Hepatocyte (in vitro differentiated cells): Measurements from ENCODE around the gene TRIM17. TPM values are rescaled to one million over a fixed set of nuclear protein-coding genes. Genes with fewer than 3 reads are reported as not detected.

ENCODE experiments used
- DNase-seq: peaks from one replicate; pipeline ENCODE4 v3.0.0-alpha.2; 2016; ENCODE audit warnings: low spot score
- H2AFZ ChIP-seq: fragments of 200-600 bp; sonication (generic); 2 replicates; pipeline ENCODE4 v1.6.0; 2016; ENCODE audit warnings: antibody characterized with exemption, mild to moderate bottlenecking
- H3K27ac ChIP-seq: fragments of 200-600 bp; sonication (generic); 2 replicates; pipeline ENCODE4 v1.5.1; 2016; ENCODE audit warnings: mild to moderate bottlenecking
- H3K27me3 ChIP-seq: fragments of 200-600 bp; sonication (generic); 2 replicates; pipeline ENCODE4 v1.6.1; 2016
- H3K36me3 ChIP-seq: fragments of 200-600 bp; sonication (generic); replicated peaks from 2 replicates; pipeline ENCODE4 v1.5.1; 2016; ENCODE audit warnings: low read depth; ENCODE audit not compliant: insufficient read depth
- H3K4me1 ChIP-seq: fragments of 200-600 bp; sonication (generic); 2 replicates; pipeline ENCODE4 v1.5.1; 2016; ENCODE audit warnings: mild to moderate bottlenecking, moderate library complexity; ENCODE audit not compliant: insufficient read depth
- H3K4me2 ChIP-seq: fragments of 200-600 bp; sonication (generic); 2 replicates; pipeline ENCODE4 v1.6.0; 2016
- H3K4me3 ChIP-seq: fragments of 200-600 bp; sonication (generic); 2 replicates; pipeline ENCODE4 v1.5.1; 2016; ENCODE audit warnings: mild to moderate bottlenecking
- H3K79me2 ChIP-seq: fragments of 200-600 bp; sonication (generic); 2 replicates; pipeline ENCODE4 v1.6.0; 2017; ENCODE audit warnings: mild to moderate bottlenecking
- H3K9me2 ChIP-seq: fragments of 200-600 bp; sonication (generic); replicated peaks from 2 replicates; pipeline ENCODE4 v1.6.0; 2017; ENCODE audit warnings: mild to moderate bottlenecking; ENCODE audit not compliant: insufficient read depth
- H3K9me3 ChIP-seq: fragments of 200-600 bp; sonication (generic); 2 replicates; pipeline ENCODE4 v1.5.1; 2016; ENCODE audit warnings: low read depth, mild to moderate bottlenecking
- H4K20me1 ChIP-seq: fragments of 200-600 bp; sonication (generic); 2 replicates; pipeline ENCODE4 v1.6.0; 2016; ENCODE audit warnings: mild to moderate bottlenecking; ENCODE audit not compliant: insufficient read depth, poor library complexity, severe bottlenecking
- EZH2 ChIP-seq: fragments of 200-600 bp; sonication (generic); IDR thresholded peaks from 2 replicates; pipeline ENCODE4 v1.6.1; 2016; ENCODE audit warnings: antibody characterized with exemption, mild to moderate bottlenecking, borderline replicate concordance
- EZH2phosphoT487 ChIP-seq: fragments of 200-600 bp; sonication (generic); IDR thresholded peaks from one replicate; pipeline ENCODE4 v1.6.1; 2018; ENCODE audit warnings: antibody characterized with exemption, mild to moderate bottlenecking, low read depth, moderate library complexity; ENCODE audit not compliant: unreplicated experiment, severe bottlenecking
- WGBS: methylation state at CpG from one replicate; pipeline ENCODE4 v1.1.6; 2016; ENCODE audit warnings: low lambda C conversion rate; ENCODE audit errors: missing lambda C conversion rate; 5-methylcytosine and 5-hydroxymethylcytosine counted together
- polyA plus RNA-seq: library from polyadenylated mRNA; unstranded; fragments of >200 nt; fragmentation: Nextera tagmentation; extraction: Ambion mirVana; gene quantifications from 2 replicates; pipeline ENCODE4 v1.2.1, GENCODE V29; 2016
- total RNA-seq: library from RNA; depleted of rRNA; stranded (reverse); fragments of >200 nt; gene quantifications from 2 replicates; pipeline ENCODE4 v1.2.3, GENCODE V29; 2014
- TF ChIP-seq, protein P1 (sequence below): fragments of 200-600 bp; sonication (generic); IDR thresholded peaks from 2 replicates; pipeline ENCODE4 v1.5.1; 2016; ENCODE audit warnings: antibody characterized with exemption, mild to moderate bottlenecking; ENCODE audit not compliant: poor library complexity

Gene TRIM17
- total and polyA plus RNA-seq, 2 experiments from 2014 or later, result 2.4 to 7.3 TPM

DNA sequence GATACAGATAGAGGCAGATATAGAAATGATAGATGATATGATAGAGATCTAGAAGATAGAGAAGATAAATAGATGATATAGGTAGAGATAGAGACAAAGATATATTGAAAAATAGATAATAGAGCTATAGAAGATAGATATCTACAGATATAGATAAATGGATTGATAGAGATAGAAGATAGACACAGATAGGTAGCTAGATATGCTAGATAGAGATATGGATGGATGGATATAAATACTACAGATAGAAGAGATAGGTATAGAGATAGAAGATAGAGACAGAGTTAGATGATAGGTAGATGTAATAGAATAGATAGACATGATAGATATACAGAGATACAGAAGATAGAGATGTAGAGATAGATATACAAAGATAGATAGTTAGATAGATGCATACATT, 31.4 kb downstream of the TRIM17 start:
- Histone ChIP-seq H3K36me3 (no peaks in the 10 kb centered on the region), H3K9me2 (no peaks in the 10 kb centered on the region), H3K4me3 (no peak overlapping the region), H3K4me1 (no peaks in the 10 kb centered on the region), H3K27me3 (no peaks in the 10 kb centered on the region), H3K9me3 (no peaks in the 10 kb centered on the region), H3K4me2 (no peak overlapping the region), H3K27ac (no peak overlapping the region), H3K79me2 (no peaks in the 10 kb centered on the region), H4K20me1 (no peaks in the 10 kb centered on the region), H2AFZ (no peak overlapping the region)
- DNase-seq, result no peak
- TF ChIP-seq EZH2phosphoT487 (no peak), EZH2 (no peak)
- TF ChIP-seq, protein P1, sequence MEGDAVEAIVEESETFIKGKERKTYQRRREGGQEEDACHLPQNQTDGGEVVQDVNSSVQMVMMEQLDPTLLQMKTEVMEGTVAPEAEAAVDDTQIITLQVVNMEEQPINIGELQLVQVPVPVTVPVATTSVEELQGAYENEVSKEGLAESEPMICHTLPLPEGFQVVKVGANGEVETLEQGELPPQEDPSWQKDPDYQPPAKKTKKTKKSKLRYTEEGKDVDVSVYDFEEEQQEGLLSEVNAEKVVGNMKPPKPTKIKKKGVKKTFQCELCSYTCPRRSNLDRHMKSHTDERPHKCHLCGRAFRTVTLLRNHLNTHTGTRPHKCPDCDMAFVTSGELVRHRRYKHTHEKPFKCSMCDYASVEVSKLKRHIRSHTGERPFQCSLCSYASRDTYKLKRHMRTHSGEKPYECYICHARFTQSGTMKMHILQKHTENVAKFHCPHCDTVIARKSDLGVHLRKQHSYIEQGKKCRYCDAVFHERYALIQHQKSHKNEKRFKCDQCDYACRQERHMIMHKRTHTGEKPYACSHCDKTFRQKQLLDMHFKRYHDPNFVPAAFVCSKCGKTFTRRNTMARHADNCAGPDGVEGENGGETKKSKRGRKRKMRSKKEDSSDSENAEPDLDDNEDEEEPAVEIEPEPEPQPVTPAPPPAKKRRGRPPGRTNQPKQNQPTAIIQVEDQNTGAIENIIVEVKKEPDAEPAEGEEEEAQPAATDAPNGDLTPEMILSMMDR, result no peak

DNA sequence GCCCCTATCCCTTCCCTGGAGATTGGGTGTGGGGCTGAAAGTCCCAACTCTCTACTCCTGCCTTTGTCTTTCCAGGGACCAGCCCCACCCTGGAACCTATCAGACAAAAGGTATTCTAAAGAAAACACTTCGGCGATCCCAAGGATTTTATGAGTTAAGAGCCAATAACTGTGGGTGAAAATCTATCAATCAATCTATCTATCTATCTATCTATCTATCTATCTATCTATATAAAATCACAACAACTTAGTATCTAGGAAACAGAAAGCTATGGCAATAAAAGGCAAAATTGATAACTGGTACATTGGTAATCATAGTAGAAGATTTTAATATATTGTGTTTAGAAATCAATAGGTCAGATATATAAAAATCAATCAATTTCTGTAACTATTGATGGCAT, 32.9 kb downstream of the TRIM17 start:
- H3K79me2 ChIP-seq, result no peaks in the 10 kb centered on the region
- H3K9me2 ChIP-seq, result no peaks in the 10 kb centered on the region
- no peak for DNase-seq
- 80% methylated on average over 2 of the region's 2 CpGs for WGBS
- TF ChIP-seq EZH2phosphoT487 (no peak), EZH2 (no peak)
- TF ChIP-seq, protein P1, result no peak
- no peaks in the 10 kb centered on the region for H3K9me3 ChIP-seq
- H3K27ac ChIP-seq, result no peak overlapping the region
- no peaks in the 10 kb centered on the region for H3K36me3 ChIP-seq
- H3K4me1 ChIP-seq, result peaks cover 6% of the 10 kb centered on the region
- no peak overlapping the region for H3K4me2 ChIP-seq
- H4K20me1 ChIP-seq, result no peaks in the 10 kb centered on the region
- no peak overlapping the region for H3K4me3 ChIP-seq
- H3K27me3 ChIP-seq, result no peaks in the 10 kb centered on the region
- H2AFZ ChIP-seq, result no peak overlapping the region

DNA sequence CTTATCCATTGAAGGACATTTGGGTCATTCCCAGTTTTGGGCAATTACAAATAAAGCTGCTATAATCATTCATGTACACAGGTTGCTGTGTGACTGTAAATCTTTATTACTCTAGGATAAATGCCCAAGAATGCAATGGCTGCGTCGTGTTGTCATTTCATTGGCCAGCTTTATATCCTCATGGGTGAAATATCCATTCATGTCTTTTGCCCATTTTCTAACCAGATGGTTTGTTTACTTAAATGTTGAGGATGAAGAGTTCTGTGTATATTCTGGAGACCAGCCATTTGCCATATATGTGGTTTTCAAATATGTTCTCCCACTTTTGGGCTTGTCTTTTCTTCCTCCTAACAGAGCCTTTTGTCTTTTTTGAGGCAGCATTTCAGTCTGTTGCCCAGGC, 35.3 kb downstream of the TRIM17 start:
- Histone ChIP-seq H2AFZ (no peak overlapping the region), H3K4me1 (peaks cover 6% of the 10 kb centered on the region), H3K9me3 (no peaks in the 10 kb centered on the region), H3K36me3 (no peaks in the 10 kb centered on the region), H3K4me2 (no peak overlapping the region), H3K79me2 (no peaks in the 10 kb centered on the region), H3K27me3 (no peaks in the 10 kb centered on the region), H3K9me2 (no peaks in the 10 kb centered on the region), H3K4me3 (no peak overlapping the region), H3K27ac (no peak overlapping the region), H4K20me1 (no peaks in the 10 kb centered on the region)
- WGBS, result 92% methylated on average over 2 of the region's 2 CpGs
- no peak for DNase-seq
- TF ChIP-seq, protein P1, result no peak
- TF ChIP-seq EZH2 (no peak), EZH2phosphoT487 (no peak)

DNA sequence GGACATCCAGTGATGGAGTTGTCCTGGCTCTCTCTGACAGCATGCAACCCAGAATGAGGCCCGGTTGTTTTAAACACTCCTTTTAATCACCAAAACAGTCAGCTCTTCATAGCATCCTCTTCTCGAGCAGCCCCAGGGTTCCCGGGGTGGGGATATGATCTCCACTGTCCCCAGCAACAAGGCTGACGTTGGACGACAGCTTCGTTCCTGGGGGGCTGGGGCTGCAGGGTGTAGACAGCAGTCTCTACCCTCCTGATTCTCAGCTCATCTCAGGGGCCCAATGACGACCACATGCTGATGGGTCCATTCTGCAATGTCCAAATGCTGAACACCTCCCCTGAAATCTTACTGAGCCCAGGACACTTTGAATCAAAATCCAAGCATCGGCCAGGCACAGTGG, 37.0 kb downstream of the TRIM17 start:
- TF ChIP-seq, protein P1, result no peak
- TF ChIP-seq EZH2phosphoT487 (no peak), EZH2 (no peak)
- Histone ChIP-seq H3K4me2 (peak overlapping the region; percentile 97), H3K36me3 (no peaks in the 10 kb centered on the region), H3K79me2 (no peaks in the 10 kb centered on the region), H3K27me3 (no peaks in the 10 kb centered on the region), H3K9me3 (no peaks in the 10 kb centered on the region), H3K9me2 (no peaks in the 10 kb centered on the region), H2AFZ (no peak overlapping the region), H3K4me3 (no peak overlapping the region), H3K4me1 (peaks cover 6% of the 10 kb centered on the region), H4K20me1 (no peaks in the 10 kb centered on the region), H3K27ac (no peak overlapping the region)
- DNase-seq, result no peak
- WGBS, result 83% methylated on average over 8 of the region's 8 CpGs
